H1 (cell line): Measurements from ENCODE around the gene RPLP2. TPM values are rescaled to one million over a fixed set of nuclear protein-coding genes. Genes with fewer than 3 reads are reported as not detected.
A peak's percentile ranks its signal among the peaks of the same experiment; 100 is the strongest.

ENCODE experiments used
- CTCF ChIA-PET: fragments of 300-600 bp; sonication (Branson Sonifier 250); formaldehyde crosslinking; loops from one replicate; lab custom pipeline; 2021; ENCODE audit not compliant: partially characterized antibody; lab: Charles Lee
- POLR2A ChIA-PET: fragments of 300-600 bp; sonication (Branson Sonifier 250); formaldehyde crosslinking; loops from one replicate; lab custom pipeline; 2021; ENCODE audit warnings: inconsistent platforms; ENCODE audit not compliant: partially characterized antibody; lab: Charles Lee
- DNase-seq, 2 experiments: peaks; one replicate each; pipeline versions ENCODE4 v3.0.0 to v3.0.0-alpha.2; 2010 to 2022; ENCODE audit warnings: low spot score in 2 of 2, low read depth in 1 of 2, mixed read lengths in 1 of 2
- FAIRE-seq: peaks from 2 replicates; lab custom pipeline; 2011; peaks lifted over from hg19 to GRCh38; lab: Jason Lieb, UNC
- H2AFZ ChIP-seq: 2 replicates; pipeline ENCODE4 v1.8.1; 2012; ENCODE audit warnings: low read length, inconsistent platforms
- H2AK5ac ChIP-seq: 2 replicates; pipeline ENCODE4 v1.6.1; 2013; ENCODE audit warnings: low read depth, low read length
- H2BK120ac ChIP-seq: replicated peaks from 2 replicates; pipeline ENCODE3; 2013; ENCODE audit warnings: low read depth, low read length, inconsistent platforms
- H2BK12ac ChIP-seq: 2 replicates; pipeline ENCODE4 v1.6.1; 2013; ENCODE audit warnings: low read depth, low read length
- H2BK15ac ChIP-seq: 2 replicates; pipeline ENCODE4 v1.6.1; 2013; ENCODE audit warnings: low read length
- H2BK20ac ChIP-seq: 2 replicates; pipeline ENCODE4 v1.6.1; 2013; ENCODE audit warnings: low read length
- H2BK5ac ChIP-seq: 2 replicates; pipeline ENCODE4 v1.6.1; 2013; ENCODE audit warnings: low read depth, low read length
- H3K14ac ChIP-seq: 2 replicates; pipeline ENCODE4 v1.6.1; 2013; ENCODE audit warnings: inconsistent platforms; ENCODE audit not compliant: insufficient read length
- H3K18ac ChIP-seq: 2 replicates; pipeline ENCODE4 v1.6.1; 2013; ENCODE audit warnings: low read length; ENCODE audit errors: extremely low read depth
- H3K23ac ChIP-seq: 2 replicates; pipeline ENCODE4 v1.6.1; 2013; ENCODE audit warnings: inconsistent platforms; ENCODE audit not compliant: insufficient read length
- H3K23me2 ChIP-seq: 2 replicates; pipeline ENCODE4 v1.6.1; 2013; ENCODE audit warnings: low read depth, low read length
- H3K27ac ChIP-seq: 2 replicates; pipeline ENCODE4 v1.6.1; 2011; ENCODE audit warnings: low read depth, low read length, inconsistent platforms
- H3K27me3 ChIP-seq, 4 experiments: replicated peaks in 1 of 4; 1 replicate in 1 of 4; 2 replicates in 3 of 4; pipeline versions ENCODE4 v1.6.1 to v1.8.1; 2011 to 2013; ENCODE audit warnings: low read length in 3 of 4, mild to moderate bottlenecking in 3 of 4, inconsistent platforms in 2 of 4, mixed read lengths in 2 of 4, moderate library complexity in 1 of 4; ENCODE audit not compliant: control insufficient read depth in 3 of 4, insufficient read depth in 3 of 4; ENCODE audit errors: extremely low read depth in 1 of 4
- H3K36me3 ChIP-seq, 4 experiments: 2 replicates each; pipeline versions ENCODE4 v1.6.1 to v1.8.1; 2011 to 2013; ENCODE audit warnings: mild to moderate bottlenecking in 4 of 4, low read length in 3 of 4, moderate library complexity in 2 of 4, control low read depth in 1 of 4, inconsistent platforms in 1 of 4; ENCODE audit not compliant: insufficient read depth in 4 of 4, control insufficient read depth in 2 of 4
- H3K4ac ChIP-seq: replicated peaks from 2 replicates; pipeline ENCODE3; 2013; ENCODE audit warnings: low read length, low read depth, mixed read lengths, inconsistent platforms; ENCODE audit not compliant: insufficient read length
- H3K4me1 ChIP-seq, 4 experiments: replicated peaks in 1 of 4; 1 replicate in 1 of 4; 2 replicates in 3 of 4; pipeline versions ENCODE4 v1.6.1 to v1.8.1; 2011 to 2013; ENCODE audit warnings: low read length in 3 of 4, inconsistent platforms in 2 of 4, mixed read lengths in 1 of 4; ENCODE audit not compliant: insufficient read depth in 4 of 4, control insufficient read depth in 3 of 4
- H3K4me2 ChIP-seq, 2 experiments: 2 replicates each; pipeline versions ENCODE4 v1.6.1 to v1.8.1; 2011 to 2013; ENCODE audit warnings: low read depth in 2 of 2, low read length in 2 of 2, control low read depth in 1 of 2, inconsistent platforms in 1 of 2, mild to moderate bottlenecking in 1 of 2; ENCODE audit not compliant: insufficient read depth in 1 of 2
- H3K4me3 ChIP-seq, 4 experiments: fragments of 200-600, 300-600 bp in 1 of 4; sonication (generic), shearing (Covaris generic), sonication (Bioruptor Twin) in 1 of 4; 2 replicates each; pipeline versions ENCODE4 v1.5.1 to v1.8.1; 2011 to 2016; ENCODE audit warnings: low read length in 4 of 4, low read depth in 3 of 4, control low read depth in 2 of 4, inconsistent platforms in 2 of 4, mild to moderate bottlenecking in 2 of 4, mixed read lengths in 1 of 4, moderate library complexity in 1 of 4; ENCODE audit not compliant: insufficient read depth in 2 of 4; ENCODE audit errors: extremely low read depth in 1 of 4
- H3K56ac ChIP-seq: replicated peaks from 2 replicates; pipeline ENCODE3; 2013; ENCODE audit warnings: low read depth, mild to moderate bottlenecking, mixed read lengths, low read length, inconsistent platforms; ENCODE audit not compliant: insufficient read length
- H3K79me1 ChIP-seq: 2 replicates; pipeline ENCODE4 v1.6.1; 2013; ENCODE audit warnings: low read depth, low read length, control low read depth
- H3K79me2 ChIP-seq, 2 experiments: 2 replicates each; pipeline versions ENCODE4 v1.6.1 to v1.8.1; 2012 to 2013; ENCODE audit warnings: low read length in 2 of 2, mild to moderate bottlenecking in 2 of 2, inconsistent platforms in 1 of 2; ENCODE audit not compliant: insufficient read depth in 2 of 2, control insufficient read depth in 1 of 2
- H3K9ac ChIP-seq, 4 experiments: replicated peaks in 1 of 4; 1 replicate in 1 of 4; 2 replicates in 3 of 4; pipeline versions ENCODE4 v1.6.1 to v1.8.1; 2011 to 2013; ENCODE audit warnings: low read depth in 3 of 4, low read length in 3 of 4, control low read depth in 2 of 4, mild to moderate bottlenecking in 2 of 4, moderate library complexity in 2 of 4, inconsistent platforms in 1 of 4; ENCODE audit errors: extremely low read depth in 1 of 4
- H3K9me3 ChIP-seq, 2 experiments: 2 replicates each; pipeline versions ENCODE4 v1.6.1 to v1.8.1; 2012 to 2013; ENCODE audit warnings: mild to moderate bottlenecking in 2 of 2, moderate library complexity in 2 of 2, control low read depth in 1 of 2, inconsistent platforms in 1 of 2, low read depth in 1 of 2, low read length in 1 of 2, mixed read lengths in 1 of 2; ENCODE audit not compliant: insufficient read depth in 2 of 2
- H4K20me1 ChIP-seq, 2 experiments: replicated peaks in 1 of 2; 2 replicates each; pipeline versions ENCODE3 to v1.8.1; 2011 to 2013; ENCODE audit warnings: inconsistent platforms in 2 of 2, low read length in 2 of 2, mild to moderate bottlenecking in 1 of 2; ENCODE audit not compliant: insufficient read depth in 2 of 2, control insufficient read depth in 1 of 2
- H4K5ac ChIP-seq: 2 replicates; pipeline ENCODE4 v1.6.1; 2013; ENCODE audit warnings: low read length, low read depth, mixed read lengths, inconsistent platforms; ENCODE audit not compliant: insufficient read length
- H4K8ac ChIP-seq: 2 replicates; pipeline ENCODE4 v1.8.0; 2013; ENCODE audit warnings: mild to moderate bottlenecking, moderate library complexity, low read length, inconsistent platforms; ENCODE audit not compliant: insufficient read depth; ENCODE audit errors: extremely low read depth
- H4K91ac ChIP-seq: replicated peaks from 2 replicates; pipeline ENCODE3; 2013; ENCODE audit warnings: low read length, mixed read lengths, inconsistent platforms; ENCODE audit not compliant: insufficient read length
- ASH2L ChIP-seq: fragments of 200-600, 300-600 bp; sonication (generic); IDR thresholded peaks from one replicate; pipeline ENCODE4 v1.7.1; 2017; ENCODE audit warnings: low read length
- BCL11A ChIP-seq, 2 experiments: IDR thresholded peaks; one replicate each; pipeline ENCODE4 v1.6.1; 2011; ENCODE audit warnings: low read depth in 2 of 2, low read length in 2 of 2, mild to moderate bottlenecking in 2 of 2
- CHD2 ChIP-seq: IDR thresholded peaks from 2 replicates; pipeline ENCODE4 v1.6.1; 2012; ENCODE audit warnings: low read length, improper control_type of control experiment
- CTBP2 ChIP-seq: IDR thresholded peaks from 2 replicates; pipeline ENCODE4 v1.7.0; 2011; ENCODE audit warnings: borderline replicate concordance, mild to moderate bottlenecking, moderate library complexity, mixed read lengths, low read length; ENCODE audit not compliant: insufficient read depth, insufficient read length
- E2F6 ChIP-seq: IDR thresholded peaks from 2 replicates; pipeline ENCODE4 v1.6.1; 2012; ENCODE audit warnings: inconsistent platforms
- GABPA ChIP-seq: IDR thresholded peaks from 2 replicates; pipeline ENCODE4 v1.6.1; 2011; ENCODE audit warnings: mild to moderate bottlenecking, low read length, moderate library complexity, borderline replicate concordance; ENCODE audit not compliant: insufficient read depth
- NANOG ChIP-seq: IDR thresholded peaks from 2 replicates; pipeline ENCODE4 v1.6.1; 2011; ENCODE audit warnings: low read length, low read depth, mild to moderate bottlenecking, inconsistent platforms; ENCODE audit not compliant: insufficient read depth, poor library complexity, severe bottlenecking
- SIRT6 ChIP-seq: IDR thresholded peaks from one replicate; pipeline ENCODE4 v1.7.1; 2012; ENCODE audit warnings: low read length, inconsistent platforms
- SP4 ChIP-seq: IDR thresholded peaks from 2 replicates; pipeline ENCODE4 v1.6.1; 2012; ENCODE audit warnings: low read length, inconsistent platforms
- TAF1 ChIP-seq: IDR thresholded peaks from 2 replicates; pipeline ENCODE4 v1.6.1; 2011; ENCODE audit warnings: mild to moderate bottlenecking, low read depth, low read length
- TAF7 ChIP-seq: optimal IDR thresholded peaks from 2 replicates; pipeline ENCODE3; 2011; ENCODE audit warnings: low read depth, mild to moderate bottlenecking, inconsistent platforms, low read length, moderate library complexity, borderline replicate concordance
- WGBS, 2 experiments: shearing (Covaris generic) in 1 of 2; methylation state at CpG; one replicate each; pipeline versions ENCODE4 v1.1.6 to v1.1.7; 2013 to 2015; ENCODE audit warnings: low lambda C conversion rate in 2 of 2, mixed read lengths in 2 of 2, inconsistent platforms in 1 of 2, low coverage in 1 of 2, missing lambda C conversion rate in 1 of 2; ENCODE audit not compliant: insufficient replicate concordance in 2 of 2, insufficient coverage in 1 of 2, insufficient read length in 1 of 2; ENCODE audit errors: extremely low coverage in 1 of 2, missing lambda C conversion rate in 1 of 2; 5-methylcytosine and 5-hydroxymethylcytosine counted together
- polyA plus RNA-seq, 7 experiments: library from polyadenylated mRNA; depleted of rRNA in 3 of 7; stranded (reverse) in 5 of 7; unstranded in 2 of 7; fragments of >200 nt in 5 of 7; fragments of 200-250 nt in 2 of 7; gene quantifications; 1 replicate in 5 of 7; 2 replicates in 1 of 7; 4 replicates in 1 of 7; pipeline versions ENCODE4 v1.2.1 to v1.2.3, GENCODE V29; 2011 to 2013; ENCODE audit warnings: missing spikeins in 2 of 7, mixed read lengths in 2 of 7
- total RNA-seq: library from RNA; stranded (reverse); fragmentation: NEBNext Ultra II Directional; extraction: Animal tissue kit (Norgen Biotek cat#: 25700); gene quantifications from 2 replicates; pipeline ENCODE4 v1.2.1, GENCODE V29; 2021

RPLP2 gene
- total and polyA plus RNA-seq, 2 of the 8 experiments (the other 6 are each of a cell fraction or from before 2014, with no cell fraction given), result 1,789 to 2,106 TPM

- no peak overlapping the region for H3K56ac ChIP-seq
- H3K79me1 ChIP-seq, result peaks cover 2% of the 10 kb centered on the region; the same call in 1 of the 2 replicates
- DNase-seq, result peak in 1 of 2 experiments; percentile 90
- H2BK15ac ChIP-seq, result no peak overlapping the region
- no peak overlapping the region for H2AFZ ChIP-seq
- H3K9me3 ChIP-seq, result no peaks in the 10 kb centered on the region
- peak overlapping the region; percentile 65 for H4K91ac ChIP-seq
- peak overlapping the region; percentile 71; the same call in 1 of the 2 replicates for H4K8ac ChIP-seq
- H3K18ac ChIP-seq, result no peak overlapping the region
- H3K27ac ChIP-seq, result no peak overlapping the region
- H3K4me1 ChIP-seq, result peaks cover 0 to 46% (median 30%) of the 10 kb centered on the region in 4 experiments; a peak in 6 of 7 replicates
- H2BK12ac ChIP-seq, result no peak overlapping the region
- peaks cover 0 to 2% (median 0%) of the 10 kb centered on the region in 4 experiments; a peak in 4 of 7 replicates for H3K27me3 ChIP-seq
- H3K14ac ChIP-seq, result no peak overlapping the region
- no peak overlapping the region for H2BK20ac ChIP-seq
- H2AK5ac ChIP-seq, result no peak overlapping the region
- peaks cover 0 to 9% of the 10 kb centered on the region in 2 experiments; a peak in 1 of 4 replicates for H3K79me2 ChIP-seq
- H3K9ac ChIP-seq, result no peak overlapping the region
- no peak overlapping the region for H4K5ac ChIP-seq
- peak overlapping the region; percentile 31 to 60 (median 44) for H3K4me3 ChIP-seq
- ChIA-PET CTCF (interaction anchor here (0.7 to 6.7 kb wide), 17 partner anchors 8 to 132 kb away, joined by 3 to 74 read pairs (median 7); partner anchors contain the start of genes CD151, CRACR2B and PIDD1), POLR2A (interaction anchor here (0.7 to 40.4 kb wide), 5 partner anchors 8 to 46 kb away, joined by 3 to 1917 read pairs (median 7); partner anchors contain the start of genes CD151, CEND1, CRACR2B and PIDD1)
- peaks cover 21% of the 10 kb centered on the region; the same call in 1 of the 2 replicates for H3K23me2 ChIP-seq
- FAIRE-seq, result no peak
- H2BK120ac ChIP-seq, result no peak overlapping the region
- H3K4ac ChIP-seq, result no peak overlapping the region
- H2BK5ac ChIP-seq, result no peak overlapping the region
- H3K23ac ChIP-seq, result no peak overlapping the region
- H4K20me1 ChIP-seq, result peaks cover 17 to 31% of the 10 kb centered on the region in 2 experiments
- WGBS, 2 experiments, result 10% methylated on average over 20 of the region's 71 CpGs; no CpG with 5 or more reads in 1 of the 2 experiments
- no peaks in the 10 kb centered on the region for H3K36me3 ChIP-seq
- H3K4me2 ChIP-seq, result peak overlapping the region; percentile 67 to 91
- TF ChIP-seq CTBP2 (no peak), TAF1 (0 out of 2 replicates have a peak, but pooled peaks have one; percentile 4), SIRT6 (no peak), NANOG (no peak), CHD2 (no peak), BCL11A (IDR thresholded peaks at IDR 0.05; ENCODE audit: low read depth in 2 of 2, low read length in 2 of 2) (no peak), ASH2L (peak; percentile 42), TAF7 (no peak), GABPA (no peak), E2F6 (no peak), SP4 (no peak)
Observed at GRCh38 chr11:849104-849824, 39.5 kb downstream of the RPLP2 start.
